ENCODE results near the gene LRRC37B.
"Not testable (repeated sequence)": the region's sequence is repeated elsewhere in the genome, so short reads cannot be mapped to it uniquely, and the experiment has no call there.

Gene LRRC37B

DNA sequence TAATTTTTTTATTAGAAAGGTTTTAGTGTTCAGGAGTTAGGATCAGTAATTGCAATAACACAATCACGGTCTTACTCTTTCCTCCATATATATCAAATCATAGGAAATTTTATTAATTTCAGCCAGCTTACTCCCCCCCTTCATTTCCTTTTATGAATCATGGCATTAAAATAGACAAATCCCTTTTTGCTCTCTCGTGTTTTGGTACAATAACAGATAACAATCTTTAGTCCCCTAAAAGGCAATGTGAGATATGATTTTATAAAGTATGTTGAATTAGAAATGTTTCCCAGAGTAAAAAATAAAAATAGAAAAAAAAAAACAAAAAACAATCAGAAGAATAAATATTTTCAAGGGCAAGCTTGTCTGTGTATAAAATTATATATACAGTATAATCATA is 92.5 kb downstream of the LRRC37B start:
- DNase-seq = no peak

DNA sequence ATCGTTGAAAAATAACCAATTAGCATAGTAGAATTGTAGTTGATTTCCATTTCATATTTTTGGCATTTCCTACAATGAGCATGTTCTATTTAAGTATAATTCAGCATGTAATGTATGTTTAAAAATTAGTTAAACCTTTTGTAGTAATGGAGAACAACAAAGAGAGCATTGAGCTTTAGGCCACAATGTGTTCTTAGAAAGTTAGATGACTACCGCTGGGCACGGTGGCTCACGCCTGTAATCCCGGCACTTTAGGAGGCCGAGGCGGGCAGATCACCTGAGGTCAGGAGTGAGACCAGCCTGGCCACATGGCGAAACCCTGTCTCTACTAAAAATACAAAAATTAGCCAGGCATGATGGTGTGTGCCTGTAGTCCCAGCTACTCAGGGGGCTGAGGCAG is 93.1 kb downstream of the LRRC37B start:
- DNase-seq = not testable (repeated sequence)

DNA sequence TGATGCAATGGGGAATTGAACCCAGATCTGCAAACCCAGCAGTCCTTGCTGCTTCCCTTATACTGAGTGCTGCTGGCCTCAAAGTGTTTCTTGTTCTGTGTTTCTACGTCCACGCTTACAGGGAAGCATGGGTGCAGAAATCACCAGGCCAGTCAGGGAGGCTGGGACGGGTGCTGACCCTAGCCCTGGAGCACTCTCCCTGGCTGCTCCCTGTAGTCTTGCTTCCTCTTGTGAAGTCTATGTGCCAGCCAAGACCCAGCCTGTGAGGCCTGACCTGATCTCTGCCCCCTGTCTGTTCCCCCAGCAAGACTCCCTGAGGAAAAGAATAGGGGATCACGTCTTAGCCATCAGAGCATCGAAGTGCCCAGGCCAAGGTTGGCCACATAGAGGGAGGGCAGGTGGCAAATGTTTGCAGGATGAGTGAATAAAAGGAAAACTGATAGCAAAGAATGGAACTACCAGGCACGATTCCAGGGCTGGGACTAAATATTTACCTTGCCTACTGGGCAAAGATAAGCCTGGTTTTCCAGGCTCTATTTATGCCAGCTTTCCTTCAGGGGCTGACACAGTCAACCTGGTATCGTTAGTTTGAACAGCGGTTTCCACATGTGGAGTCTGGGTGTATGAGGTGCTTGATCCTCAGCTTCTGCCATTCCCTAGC is 93.9 kb downstream of the LRRC37B start:
- DNase-seq = no peak

DNA sequence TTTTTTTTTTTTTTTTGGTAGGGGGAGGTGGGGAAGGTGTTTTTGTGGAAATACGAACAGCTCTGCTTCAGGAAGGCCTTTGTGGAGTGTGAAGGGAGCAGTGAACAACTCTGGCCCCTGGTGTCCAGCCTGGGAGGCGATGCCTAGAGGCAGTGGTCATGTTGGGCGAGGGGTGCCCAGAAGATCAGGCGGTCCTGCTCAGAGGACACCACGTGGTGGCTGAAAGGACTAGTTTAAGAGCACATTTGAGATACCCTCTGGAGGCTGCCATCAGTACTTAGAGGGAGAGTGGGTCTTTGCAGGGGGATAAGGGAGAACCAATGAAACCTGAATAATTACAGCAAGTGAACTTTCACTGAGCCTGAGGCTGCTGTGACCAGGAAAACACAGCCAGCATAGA is 95.0 kb downstream of the LRRC37B start:
- no peak for DNase-seq

DNA sequence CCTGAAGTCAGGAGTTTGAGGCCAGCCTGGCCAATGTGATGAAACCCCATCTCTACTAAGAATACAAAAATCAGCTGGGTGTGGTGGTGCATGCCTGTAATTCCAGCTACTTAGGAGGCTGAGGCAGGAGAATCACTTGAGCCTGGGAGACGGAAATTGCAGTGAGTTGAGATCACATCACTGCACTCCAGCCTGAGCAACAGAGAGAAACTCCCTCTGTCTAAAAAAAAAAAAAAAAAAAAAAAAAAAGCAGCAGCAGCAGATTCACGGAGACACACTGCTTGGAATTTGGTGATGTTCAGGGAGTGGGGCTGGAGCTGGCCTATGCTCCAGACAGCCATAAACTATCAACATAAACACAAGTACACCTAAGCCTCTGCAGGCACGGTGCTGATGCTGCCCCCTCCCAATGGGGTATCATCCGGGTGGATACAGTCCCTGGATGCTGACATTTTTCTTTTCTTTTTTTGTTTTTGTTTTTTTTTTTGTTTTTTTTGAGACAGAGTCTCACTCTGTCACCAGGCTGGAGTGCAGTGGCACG is 95.5 kb downstream of the LRRC37B start:
- no peak for DNase-seq

Data from C1 segment of cervical spinal cord (tissue), 14 donors.